22Rv1 (cell line): ENCODE measurements around the gene VRK3.

Experiments
- CTCF ChIP-seq: fragments of 450-650 bp; IDR thresholded peaks from 2 replicates; pipeline ENCODE4 v1.5.1; 2017; ENCODE audit warnings: mild to moderate bottlenecking
- ZFX ChIP-seq: fragments of 450-650 bp; IDR thresholded peaks from 2 replicates; pipeline ENCODE4 v1.6.1; 2017; ENCODE audit warnings: antibody characterized with exemption, borderline replicate concordance

DNA sequence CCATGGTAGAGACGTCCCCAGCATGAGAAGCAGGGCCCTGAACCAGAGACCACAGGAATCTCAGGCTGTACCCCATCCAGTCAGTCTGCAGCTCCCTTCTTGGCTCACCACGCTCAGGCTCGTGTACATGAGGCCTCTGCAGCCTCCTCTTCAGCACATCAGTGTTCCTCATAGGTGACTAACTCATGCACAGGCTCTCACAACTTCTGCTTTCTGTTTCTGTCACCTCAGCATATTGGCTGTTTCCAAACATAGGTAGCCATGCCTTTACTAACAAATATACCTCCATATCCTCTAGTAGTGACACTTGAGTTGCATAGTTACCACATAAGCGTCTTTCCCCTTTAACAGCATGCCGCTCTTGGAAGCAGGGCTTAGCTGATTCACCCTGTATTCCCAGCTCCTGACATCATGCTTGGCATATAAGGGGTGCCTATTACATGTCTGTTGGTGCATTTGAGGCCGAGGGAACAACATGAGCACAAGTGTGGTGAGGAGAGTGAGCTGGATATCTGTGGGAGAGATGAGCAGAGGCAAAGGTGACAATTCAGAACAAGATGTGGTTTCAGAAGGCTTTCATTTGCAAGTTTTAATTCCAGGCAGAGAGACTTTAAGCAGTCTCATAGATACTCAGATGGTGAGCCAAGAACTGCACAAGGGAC is 17.3 kb upstream of the VRK3 start:
- TF ChIP-seq CTCF = no peak
- TF ChIP-seq ZFX = no peak
